Pons (tissue), 1 donor: ENCODE data around the gene SH3RF3.
A peak's percentile ranks its signal among the peaks of the same experiment; 100 is the strongest.
"Not testable (repeated sequence)": the region's sequence is repeated elsewhere in the genome, so short reads cannot be mapped to it uniquely, and the experiment has no call there.

Experiments
- DNase-seq: peaks from one replicate; pipeline ENCODE4 v3.0.0-alpha.2; 2016; ENCODE audit warnings: low spot score

The SH3RF3 gene

DNA sequence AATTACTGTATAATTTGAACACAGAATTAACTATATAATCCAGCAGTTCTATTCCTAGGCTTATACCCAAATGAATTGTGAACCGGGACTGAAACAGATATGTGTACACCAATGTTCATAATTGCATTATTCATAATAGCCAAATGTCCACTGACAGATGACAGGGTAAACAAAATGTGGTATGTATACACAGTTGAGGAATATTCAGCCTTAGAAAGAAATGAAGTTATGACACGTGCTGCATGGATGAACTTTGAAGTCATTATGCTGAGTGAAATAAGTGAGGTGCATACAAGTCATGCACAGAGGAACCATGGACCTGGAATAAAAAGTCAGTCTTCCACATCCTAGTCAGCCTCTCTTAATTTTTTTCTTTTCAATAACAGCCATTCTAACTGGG lies 91.9 kb downstream of the SH3RF3 start:
- DNase-seq: no peak

GRCh38 chr2:109221316-109221715 lies 92.3 kb downstream of the SH3RF3 start:
- not testable (repeated sequence) for DNase-seq

DNA sequence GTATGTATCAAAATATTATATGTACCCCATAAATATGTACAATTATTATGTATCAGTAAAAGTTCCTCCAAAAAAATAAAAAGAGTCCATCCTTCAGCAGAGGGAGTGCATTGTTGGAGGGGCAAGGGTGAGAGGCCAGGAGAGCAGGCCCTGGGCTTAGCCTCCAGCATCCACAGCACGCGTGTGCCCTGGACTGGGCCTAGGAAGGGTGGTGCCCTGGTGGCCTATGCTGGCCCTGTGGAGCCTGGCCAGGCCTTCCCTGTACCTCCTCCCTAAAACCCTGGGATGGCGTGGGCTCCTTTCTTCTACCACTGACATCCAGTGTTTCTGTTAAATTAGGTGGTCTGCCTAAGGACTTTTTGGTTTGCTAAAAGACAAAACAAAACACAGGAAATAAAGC lies 93.4 kb downstream of the SH3RF3 start:
- DNase-seq: no peak

GRCh38 chr2:109222825-109223471 lies 93.9 kb downstream of the SH3RF3 start:
- no peak for DNase-seq

DNA sequence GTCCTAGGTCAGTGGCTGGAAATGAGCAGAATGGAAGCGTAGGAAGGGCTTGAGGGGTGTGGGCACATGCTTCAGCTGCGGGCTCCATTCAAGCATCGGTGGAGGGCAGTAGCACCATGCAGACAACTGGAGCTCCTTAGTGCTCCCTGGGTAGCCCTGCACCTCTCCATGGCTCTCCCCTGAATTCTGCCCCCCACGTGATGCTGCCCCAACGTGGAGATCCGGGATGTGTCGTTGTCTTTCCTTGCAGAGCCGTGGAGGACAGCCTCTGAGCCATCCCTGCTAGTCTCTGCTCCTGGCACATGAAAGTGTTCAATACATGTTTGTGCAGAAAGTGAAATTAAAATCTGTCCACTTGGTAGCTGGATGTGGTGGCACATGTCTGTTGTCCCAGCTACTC lies 94.5 kb downstream of the SH3RF3 start:
- no peak for DNase-seq

- not testable (repeated sequence) for DNase-seq
Observed at GRCh38 chr2:109224341-109224740, 95.3 kb downstream of the SH3RF3 start.

DNA sequence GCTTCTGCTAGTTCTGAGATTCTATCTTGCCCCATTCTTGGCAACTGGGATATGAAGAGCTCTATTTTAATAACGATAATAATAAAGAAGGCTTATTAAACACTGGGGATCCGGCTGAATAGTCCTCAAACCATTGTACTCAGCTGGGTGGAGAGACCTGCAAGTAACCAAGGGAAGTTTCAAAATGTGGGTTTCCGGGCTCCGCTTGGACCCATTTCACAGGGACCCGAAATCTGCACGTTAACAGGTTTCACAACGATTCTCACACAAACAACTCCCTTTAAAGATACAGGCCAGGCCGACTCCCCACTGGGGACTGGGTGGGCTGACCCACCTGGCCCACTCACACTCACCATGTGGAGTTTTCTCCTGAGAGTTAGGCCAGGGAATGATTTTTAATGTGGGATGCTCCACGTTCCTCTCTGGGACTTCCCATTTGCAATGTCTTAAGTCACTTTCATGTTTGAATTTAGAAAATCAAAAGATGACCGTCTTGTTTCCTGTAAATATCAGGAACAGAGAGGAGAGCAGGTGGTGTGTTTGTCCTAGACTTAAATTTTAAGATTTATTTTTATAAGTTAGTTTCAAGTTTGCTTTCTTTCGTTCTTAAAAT lies 96.3 kb downstream of the SH3RF3 start:
- no peak for DNase-seq

- peak; percentile 41 for DNase-seq
Observed at GRCh38 chr2:109226128-109226527, 97.1 kb downstream of the SH3RF3 start.

DNA sequence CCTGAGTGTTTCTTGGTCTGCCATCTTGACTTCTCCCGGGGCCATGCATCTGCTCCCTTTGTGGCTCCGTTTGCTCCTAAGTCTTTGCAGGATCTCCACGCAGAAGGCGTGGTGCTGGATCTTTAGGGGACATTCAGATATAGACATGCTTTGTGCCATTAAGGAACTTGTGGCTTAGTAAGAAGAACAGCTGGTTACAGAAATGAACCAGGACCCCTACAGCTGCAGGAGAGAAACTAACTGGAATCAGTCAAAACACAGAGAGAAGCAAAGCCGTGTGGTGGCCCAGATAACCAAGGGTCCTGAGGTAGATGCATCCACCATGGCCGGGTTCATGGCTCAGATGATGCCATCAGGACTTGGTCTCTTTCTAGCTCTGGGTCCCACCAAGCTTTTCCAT lies 97.6 kb downstream of the SH3RF3 start:
- no peak for DNase-seq

- DNase-seq: no peak
Observed at GRCh38 chr2:109229094-109229675, 100.2 kb downstream of the SH3RF3 start.

GRCh38 chr2:109230941-109231420 lies 102.0 kb downstream of the SH3RF3 start:
- DNase-seq: no peak

DNA sequence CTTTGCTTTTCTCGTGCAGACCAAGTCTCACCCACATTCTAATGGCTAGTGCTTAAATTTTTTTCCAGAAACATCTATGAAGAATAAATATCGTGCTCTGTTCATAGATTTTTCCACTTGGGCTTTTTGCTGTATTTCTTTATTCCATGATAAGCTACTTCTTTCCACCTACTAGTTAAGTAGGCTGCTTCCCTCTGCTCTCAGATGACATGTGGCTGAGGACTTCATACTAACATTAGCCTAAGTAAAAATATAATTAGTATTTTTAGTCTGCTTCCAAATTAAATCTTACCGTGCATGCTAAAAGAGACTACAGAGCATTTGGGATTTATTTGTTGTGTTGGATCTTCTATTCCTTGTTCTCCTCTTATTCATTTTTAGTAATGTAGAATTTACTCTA lies 102.4 kb downstream of the SH3RF3 start:
- DNase-seq: no peak

DNA sequence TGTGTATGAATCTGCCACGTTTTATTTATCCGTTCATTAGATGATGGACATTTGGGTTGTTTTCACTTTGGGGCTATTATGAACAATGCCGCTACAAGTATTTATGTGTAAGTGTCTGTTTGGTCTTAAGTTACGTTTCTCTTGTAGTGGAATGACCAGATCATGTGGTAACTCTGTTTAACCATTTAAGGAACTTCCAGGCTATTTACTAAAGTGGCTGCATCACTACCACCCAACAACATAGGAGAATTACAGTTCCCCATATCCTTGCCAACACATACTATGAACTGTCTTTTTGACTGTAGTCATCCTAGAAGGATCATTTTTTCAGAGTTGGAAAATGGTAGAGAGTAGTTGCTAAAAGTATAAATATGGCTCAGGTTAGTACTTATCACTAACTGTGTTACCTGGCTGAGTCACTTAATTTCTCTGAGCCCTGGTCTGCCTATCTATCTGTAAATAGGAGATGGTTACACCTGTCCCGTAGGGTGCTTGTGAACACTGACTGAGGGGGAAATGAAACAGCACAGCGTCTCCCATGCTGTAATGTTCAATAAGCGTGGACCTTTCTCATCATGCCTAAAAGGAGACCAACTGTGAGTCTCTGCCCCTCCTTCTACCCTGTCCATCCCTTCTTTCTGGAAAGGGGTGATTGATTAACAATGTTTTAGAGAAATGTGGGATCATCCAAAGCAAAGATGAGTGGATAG lies 103.1 kb downstream of the SH3RF3 start:
- DNase-seq: no peak

DNA sequence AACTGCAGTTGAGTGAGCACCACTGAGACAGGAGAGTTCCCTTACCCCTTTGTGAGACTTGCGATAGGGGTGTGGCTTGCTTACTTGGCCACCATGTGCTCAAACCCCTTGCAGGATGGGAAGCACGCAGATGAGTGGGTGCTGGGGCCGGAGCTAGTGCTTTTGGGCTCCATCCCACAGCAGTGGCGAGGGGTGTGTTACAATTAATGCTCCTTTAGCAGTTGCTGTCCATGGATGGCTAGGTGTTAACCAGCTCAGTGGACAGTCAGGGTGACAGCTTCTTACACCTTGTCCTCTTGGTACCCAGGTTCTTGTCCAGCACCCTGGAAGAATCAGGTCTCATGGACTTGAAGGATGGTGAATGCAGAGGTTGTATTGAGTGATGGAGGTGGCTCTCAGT lies 103.9 kb downstream of the SH3RF3 start:
- no peak for DNase-seq

DNA sequence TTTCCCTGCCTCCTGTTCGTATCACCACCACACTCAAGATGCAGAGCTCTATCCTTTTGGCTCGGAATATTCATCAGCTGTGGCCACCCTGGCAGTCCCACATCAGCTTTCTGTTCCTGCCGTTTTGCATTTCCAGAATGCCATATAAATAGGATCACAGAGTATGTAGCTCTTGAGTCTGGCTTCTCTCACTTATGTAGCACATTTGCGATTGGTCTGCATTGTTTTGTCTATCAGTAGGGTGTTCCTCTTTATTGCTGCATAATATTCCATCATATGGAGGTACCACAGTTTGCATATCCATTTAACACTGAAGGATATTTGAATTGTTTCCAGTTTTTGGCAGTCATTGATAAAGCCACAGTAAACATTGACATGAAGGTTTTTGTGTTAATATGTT lies 104.6 kb downstream of the SH3RF3 start:
- no peak for DNase-seq

GRCh38 chr2:109234355-109234754 lies 105.3 kb downstream of the SH3RF3 start:
- DNase-seq: no peak

DNA sequence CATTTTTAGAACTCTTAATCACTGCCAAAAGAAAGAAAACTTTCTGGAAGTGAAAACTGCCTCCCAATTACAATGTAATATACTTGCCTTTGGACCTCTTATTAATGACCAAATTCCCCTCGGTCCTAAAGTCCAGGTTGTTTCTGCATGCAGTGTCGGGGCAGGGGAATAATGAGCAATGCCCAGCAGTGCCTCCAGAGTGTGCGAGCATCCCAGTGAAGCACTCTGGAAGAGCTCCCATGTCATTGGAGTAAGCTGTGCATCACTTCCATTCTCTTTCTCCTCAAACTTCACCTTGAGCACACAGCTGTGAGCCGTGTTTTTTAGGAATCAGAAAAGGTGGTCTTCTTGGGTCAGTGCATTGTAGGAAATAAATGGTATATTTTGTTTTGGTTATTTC lies 107.1 kb downstream of the SH3RF3 start:
- DNase-seq: no peak

GRCh38 chr2:109237792-109238191 lies 108.8 kb downstream of the SH3RF3 start:
- no peak for DNase-seq

DNA sequence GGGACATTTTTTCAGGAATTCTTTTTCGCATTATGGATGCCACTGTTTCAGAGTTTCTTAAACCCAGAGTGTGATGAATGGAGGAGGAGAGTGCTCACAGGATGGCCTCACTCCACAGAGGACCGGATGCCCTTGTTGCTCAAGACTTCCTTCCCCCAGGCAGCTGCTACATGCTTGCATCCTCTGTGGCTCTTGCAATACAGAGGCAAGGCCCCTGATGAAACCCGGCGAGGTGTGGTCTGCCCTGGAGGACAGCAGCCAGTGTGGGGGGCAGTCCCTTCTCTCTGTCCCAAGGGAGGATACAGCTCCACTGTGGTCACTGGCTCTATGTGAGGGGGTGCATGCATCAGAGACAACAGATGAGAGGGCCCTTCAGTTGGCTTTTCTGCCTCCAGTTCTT lies 109.6 kb downstream of the SH3RF3 start:
- DNase-seq: peak; percentile 74

- no peak for DNase-seq
Observed at GRCh38 chr2:109239720-109240119, 110.7 kb downstream of the SH3RF3 start.

GRCh38 chr2:109242210-109242653 lies 113.2 kb downstream of the SH3RF3 start:
- no peak for DNase-seq

GRCh38 chr2:109242654-109243331 lies 113.8 kb downstream of the SH3RF3 start:
- no peak for DNase-seq
